ENCODE measurements around the gene ING4.
A peak's percentile ranks its signal among the peaks of the same experiment; 100 is the strongest.

ING4 gene

DNA sequence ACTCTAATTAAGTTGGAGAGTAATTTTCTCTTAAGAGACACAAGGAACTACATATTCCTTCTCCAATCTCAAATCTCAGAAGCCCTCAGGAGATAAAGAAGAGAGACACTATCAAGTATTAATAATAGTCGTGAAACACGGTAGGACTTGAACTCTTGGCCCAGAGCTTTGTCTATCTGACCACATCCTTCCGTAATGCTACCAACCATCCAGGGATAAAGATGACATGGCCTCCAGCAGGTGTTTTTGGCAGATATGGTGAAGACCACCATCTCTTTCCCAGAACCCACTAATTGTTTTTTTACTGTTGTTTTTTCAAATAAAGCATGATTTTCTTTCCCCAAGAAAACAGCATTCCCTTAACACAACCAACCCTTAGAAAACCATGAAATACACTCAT lies 22.9 kb upstream of the ING4 start:
- no peak for DNase-seq

DNA sequence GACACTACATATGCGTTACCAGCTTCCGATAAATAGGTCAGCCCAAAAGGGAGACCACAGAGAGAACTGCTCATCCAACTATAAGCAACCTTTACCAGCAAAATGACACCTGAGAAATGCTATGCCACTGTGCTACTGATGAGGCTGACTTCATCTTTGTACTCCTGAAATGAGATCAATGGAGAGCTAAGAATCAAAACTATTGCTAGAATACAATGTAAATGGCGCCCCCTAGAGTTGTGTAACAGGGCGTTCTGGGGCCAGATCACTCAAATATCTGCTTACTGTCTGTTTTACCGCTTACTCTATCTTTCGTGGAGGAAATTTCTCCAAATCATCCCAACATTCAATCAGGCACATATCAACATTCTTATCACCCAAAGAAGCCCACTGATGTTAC lies 21.7 kb upstream of the ING4 start:
- DNase-seq, result no peak

DNA sequence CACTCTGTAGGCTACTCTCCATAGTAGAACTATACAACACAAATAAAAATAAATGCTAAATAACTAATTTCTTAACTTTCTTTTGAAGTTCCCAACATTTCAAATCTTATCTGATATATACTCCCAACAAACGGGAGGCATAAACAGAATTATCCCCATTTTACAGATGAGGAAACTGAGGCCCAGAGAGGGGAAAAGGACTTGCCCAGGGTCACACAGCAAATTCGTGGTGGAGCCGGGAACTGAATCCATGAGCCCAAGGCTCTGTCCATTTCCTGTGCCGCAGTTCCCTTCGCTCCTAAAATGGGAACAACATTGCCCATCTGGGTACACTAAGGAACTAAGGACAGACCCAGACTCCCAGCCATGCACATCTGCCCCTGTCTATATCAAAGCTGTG lies 14.0 kb upstream of the ING4 start:
- DNase-seq, result no peak

DNA sequence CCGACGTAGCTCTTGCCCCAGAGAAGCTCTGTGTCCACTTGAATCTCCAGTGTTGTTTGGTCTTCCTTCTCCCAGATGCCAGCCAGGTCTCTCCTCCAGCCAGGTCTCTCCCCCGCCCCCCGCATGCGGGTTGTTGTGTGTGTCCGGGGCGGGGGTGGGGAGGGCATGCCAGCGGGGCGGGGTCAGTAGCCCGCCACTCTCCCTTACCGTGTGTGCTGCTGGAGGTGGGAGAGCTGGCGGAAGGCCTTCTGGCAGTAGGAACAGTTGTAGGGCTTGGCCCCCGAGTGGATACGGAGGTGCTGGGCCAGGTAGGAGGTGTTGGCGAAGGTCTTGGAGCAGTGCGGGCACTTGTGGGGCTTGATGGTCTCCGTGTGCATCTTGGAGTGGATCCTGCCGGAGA lies 9.2 kb upstream of the ING4 start:
- no peak for DNase-seq

DNA sequence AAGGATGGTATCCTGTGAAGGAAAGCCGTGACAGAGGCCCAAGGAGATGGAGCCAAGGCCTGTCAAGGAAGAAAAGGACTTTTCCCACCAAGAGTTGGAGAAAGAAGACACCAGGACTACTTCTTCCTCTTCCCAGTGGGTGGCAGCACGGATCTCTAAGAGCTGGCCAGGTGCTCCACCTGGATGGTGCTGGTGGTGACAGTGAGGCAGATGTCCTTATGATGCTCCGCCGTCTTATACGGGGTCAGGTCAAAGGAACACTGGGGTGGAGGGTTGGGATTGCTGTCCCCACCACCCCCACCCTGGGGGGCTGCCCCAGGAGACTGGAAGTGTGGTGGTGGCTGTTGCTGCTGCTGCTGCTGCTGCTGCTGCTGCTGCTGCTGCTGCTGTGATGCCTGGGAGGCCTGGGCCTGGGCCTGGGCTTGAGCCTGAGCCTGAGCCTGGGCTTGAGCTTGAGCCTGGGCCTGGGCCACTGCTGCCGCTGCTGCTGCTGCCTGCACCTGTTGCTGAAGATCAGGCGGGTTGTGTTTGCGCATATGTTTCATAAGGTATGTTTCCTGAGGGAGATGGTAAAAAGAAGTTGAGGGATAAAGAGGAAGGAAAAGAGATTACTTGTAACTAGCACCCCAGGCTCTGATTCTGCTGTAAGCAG lies 4.8 kb upstream of the ING4 start:
- no peak for DNase-seq

DNA sequence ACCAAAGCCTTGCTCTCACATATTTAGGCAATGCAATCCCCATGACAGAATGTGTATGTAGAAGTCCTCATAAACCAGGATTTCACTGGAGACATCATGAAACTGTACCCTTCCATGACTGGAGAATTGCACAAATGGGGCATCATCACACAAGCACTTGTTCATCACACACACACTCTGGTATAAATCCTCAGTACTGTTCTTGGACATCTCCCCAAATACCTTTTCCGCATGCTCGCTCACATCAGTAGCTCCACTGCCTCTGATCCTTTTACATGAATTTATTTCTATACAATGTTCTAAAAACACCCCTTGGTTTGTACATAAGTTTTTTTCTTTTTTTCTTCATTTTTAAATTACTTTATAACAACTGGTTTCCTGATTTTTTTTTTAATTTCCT lies 3.3 kb upstream of the ING4 start:
- DNase-seq, result no peak

DNA sequence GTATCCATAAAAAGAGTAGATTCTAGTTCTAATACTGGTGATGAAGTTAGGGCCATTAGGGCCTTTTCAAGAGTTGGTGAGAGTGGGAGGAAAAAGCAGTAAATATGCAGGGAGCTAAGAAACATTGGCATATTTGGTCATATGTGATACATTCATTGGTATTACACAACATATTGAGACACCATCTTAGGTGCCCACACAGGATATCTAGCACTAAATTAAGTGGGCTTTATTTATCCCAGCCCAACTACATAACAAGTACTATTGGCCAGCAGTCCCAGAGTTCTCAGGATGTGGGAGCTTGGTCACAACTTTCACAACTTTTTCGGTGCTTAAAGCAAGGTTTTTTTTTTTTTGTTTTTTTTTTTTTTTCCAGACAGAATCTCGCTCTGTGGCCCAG lies 2.0 kb upstream of the ING4 start:
- DNase-seq, result peak; percentile 83

DNA sequence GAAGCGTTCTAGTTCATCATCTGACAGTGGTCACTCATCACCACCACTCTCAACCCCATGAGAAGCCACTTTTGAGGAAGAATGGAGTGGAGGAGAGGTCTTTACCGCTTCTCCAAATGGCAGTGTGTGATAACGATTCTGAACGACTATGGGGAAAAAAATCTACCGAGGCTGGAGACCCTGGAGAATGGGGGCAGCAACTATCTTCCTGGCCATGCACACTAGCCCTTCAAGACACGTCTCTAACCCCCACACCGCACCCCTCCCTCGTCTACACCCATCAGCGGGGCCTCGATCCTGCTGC lies 365 bp downstream of the ING4 start:
- DNase-seq, result no peak

DNA sequence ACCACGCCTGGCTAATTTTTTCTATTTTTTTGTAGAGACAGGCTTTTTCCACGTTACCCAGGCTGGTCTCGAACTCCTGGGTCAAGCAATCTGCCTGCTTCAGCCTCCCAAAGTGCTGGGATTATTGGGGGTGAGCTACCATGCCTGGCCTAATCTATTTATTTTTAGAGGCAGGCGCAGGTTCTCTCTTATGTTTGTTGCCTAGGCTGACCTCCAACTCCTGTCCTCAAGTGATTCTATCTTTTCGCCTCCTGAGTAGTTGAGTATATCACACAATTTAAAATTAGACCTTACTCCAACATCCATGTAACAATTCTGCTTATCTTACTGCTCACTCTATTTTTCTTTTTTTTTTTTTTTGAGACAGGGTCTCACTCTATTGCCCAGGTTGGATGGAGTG lies 8.9 kb downstream of the ING4 start:
- no peak for DNase-seq

DNA sequence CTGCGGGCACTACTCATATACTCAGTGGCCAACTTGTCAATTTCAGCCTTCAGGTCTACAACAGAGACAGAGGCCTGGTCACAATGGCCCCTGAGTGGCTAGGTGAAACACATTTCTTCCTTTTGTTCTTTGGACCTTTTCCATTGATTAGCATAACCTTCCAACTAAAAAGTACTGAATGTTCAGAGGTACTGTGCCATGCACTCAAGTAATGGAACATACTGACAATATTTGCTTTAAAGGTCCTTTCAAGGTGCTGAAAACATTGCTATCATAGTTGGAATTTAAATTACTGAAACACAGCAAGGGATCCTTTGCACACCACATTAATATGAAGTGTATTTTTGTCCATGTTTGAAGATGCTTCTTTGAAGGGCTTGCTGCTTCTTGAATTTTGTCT lies 9.6 kb downstream of the ING4 start:
- DNase-seq, result no peak

DNA sequence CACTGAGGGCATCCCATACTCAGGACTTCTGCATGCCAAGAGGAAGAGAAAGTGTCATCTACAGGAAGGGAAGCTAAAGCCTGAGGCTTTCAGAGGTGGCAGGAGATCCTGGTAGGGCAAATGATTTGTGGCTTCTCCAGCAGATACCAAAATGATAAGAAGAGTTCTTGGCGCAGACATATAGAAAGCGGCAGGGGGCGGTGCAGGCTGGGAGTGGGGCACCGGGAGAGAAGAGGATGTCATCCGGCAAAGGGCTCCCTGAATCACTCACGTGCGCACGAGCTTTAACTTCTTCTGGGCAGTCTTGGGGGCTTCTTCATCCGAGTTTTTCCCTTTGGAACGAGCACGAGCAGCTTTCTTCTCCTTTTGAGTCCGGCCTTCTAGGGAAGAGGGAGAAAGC lies 10.5 kb downstream of the ING4 start:
- DNase-seq, result no peak

DNA sequence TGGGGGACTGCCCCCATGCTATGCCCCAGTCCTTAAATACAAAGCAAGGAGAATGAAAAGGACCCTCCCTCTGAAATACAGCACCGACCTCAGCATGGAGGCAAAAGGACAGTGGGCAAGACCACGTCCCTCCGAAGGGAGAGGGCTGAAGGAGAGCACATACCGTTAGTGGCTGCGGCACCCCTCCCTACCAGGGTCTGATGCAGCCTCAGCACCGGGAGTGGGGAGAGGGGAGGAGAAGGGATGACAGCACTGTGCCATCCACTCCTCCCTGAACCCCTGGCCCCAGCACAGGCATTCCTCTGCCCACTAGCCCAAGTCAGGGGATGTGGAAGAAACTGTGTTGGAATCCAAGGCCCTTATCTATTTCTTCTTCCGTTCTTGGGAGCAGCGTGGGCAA lies 12.1 kb downstream of the ING4 start:
- no peak for DNase-seq

DNA sequence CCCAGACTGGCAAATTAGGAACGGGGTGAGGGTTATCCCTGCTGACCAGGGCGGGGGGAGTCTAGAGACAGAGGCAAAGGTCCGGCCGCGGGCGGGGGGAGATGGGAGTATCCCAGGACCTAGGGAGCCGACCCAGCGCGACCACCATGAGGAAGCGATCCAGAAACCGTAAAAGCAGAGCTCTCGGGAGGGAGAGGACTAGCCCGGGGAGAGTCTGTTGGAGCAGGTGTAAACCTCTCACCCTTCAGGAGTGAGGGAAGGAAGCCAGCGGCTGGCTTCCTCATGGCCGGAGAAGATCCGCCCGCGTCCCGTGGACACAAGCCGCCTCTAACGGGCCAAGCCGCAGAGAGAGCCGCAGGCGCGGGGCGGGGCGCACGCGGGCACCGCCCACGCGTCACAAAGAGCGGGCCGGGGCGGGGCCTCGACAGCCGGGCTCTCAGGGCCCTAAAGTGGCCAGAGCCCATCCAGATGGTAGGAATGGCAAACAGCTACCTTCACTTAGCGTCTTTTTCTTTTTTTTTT lies 15.8 kb downstream of the ING4 start, which contains the start of gene ACRBP:
Gene ACRBP (minus strand): TSS at position 350 of the 522 bp plus-strand sequence. CDS start 66 bp downstream, at position 284.
- DNase-seq, result no peak

DNA sequence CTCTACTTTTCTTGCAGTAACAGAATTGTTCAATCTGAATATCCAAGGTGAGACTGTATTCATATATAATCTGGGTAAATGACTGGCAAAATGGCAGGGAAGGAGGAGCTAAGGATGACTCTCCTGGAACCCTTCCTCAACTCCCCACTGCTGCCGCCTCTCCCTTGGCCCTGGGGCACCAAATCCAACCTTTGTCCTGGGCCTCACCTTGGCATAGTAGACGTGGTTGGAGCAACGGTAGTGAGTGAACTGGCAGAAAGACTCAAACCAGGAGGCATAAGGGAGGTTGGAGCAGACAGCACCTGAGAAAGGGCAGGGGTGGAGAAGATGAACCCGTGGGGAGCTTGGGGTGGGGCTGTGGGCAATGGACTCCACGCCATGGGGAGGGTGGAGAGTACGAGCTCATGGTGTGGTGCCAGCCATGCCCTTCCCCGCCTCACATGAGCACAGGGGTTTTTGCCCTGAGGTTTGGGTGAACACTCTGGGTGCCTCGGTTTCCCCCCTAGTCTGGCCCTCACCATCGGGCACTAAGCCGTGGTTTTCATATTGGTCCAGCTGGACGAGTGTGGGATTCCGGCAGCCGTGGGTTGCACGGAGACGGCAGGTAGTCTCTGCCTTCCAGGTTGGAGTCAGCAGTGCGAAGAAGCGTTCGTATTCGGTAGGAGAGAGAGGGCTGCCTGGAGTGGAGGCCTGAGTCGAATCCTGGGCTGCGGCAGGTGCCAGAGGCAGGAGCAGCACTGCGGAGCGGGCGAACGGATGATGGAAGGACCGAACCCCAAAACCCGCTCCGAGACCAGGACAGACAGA lies 16.4 kb downstream of the ING4 start:
- no peak for DNase-seq

DNA sequence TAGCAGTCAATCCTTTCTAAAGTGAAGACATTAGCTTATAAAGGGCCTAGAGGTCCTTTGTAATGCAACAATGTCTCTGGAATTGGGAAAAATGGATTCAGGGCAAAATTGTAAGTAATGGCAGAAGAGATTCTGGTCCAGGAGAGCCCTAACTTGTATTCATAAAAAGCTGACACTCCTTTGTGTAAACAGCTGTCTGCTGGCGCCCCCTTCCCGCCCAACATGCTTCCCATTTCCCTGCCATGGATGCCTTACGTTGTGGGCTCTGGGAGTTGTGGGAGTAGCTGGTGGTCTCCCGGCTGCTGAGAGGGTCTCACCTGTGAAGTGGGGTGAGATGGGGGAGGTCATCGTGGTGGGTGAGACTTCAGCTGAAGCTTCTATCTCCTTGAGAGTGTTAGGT lies 18.0 kb downstream of the ING4 start:
- no peak for DNase-seq

DNA sequence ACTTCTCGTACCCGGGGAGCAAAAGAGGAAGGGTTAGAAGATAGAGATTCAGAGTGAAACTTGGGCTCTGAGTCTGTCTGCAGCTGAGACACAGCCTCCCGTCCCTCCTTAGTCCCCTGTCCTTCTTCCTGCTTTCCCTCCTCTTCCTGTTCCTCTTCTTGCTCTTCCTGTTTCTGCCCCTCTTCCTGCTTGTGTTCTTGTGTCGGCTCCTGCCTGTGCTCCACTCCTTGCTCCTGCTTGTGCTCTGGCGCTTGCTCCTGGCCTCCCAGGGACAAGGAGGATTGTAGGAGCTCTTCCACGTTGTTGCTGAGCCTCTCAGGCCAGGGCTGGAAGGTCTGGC lies 18.7 kb downstream of the ING4 start:
- DNase-seq, result peak; percentile 94

DNA sequence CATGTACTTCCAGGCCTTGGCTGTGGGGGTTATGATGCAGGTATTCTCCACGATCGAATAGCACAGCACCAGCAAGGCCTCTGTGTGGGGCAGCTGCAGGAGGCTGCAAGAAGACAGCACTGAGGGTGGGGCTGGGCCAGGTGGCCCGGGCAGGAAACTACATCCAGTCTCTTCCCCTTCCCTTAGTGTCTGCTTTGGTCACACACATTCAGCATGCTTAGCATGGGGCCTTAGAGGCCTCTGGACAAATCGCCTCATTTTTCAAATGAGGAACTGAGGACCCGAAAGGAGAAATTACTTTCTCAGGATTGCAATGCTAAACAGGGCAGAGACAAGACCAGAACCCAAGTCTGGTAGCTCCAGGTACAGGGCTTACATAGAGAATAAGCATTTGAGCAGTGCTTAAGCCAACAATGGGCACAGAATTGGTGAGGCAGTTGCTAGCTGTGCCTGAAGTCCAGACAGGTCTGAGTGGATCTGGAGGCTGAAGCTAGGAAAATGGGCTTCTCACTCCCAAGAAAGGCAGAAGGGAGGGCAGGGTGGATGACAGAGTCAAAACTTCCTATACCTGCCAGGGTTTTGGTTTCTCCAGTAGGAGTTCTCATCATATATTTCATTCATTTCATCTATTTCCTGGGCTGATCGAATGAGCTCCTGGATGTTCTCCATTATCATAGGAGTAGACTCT lies 19.2 kb downstream of the ING4 start:
- peak; percentile 41 for DNase-seq

DNA sequence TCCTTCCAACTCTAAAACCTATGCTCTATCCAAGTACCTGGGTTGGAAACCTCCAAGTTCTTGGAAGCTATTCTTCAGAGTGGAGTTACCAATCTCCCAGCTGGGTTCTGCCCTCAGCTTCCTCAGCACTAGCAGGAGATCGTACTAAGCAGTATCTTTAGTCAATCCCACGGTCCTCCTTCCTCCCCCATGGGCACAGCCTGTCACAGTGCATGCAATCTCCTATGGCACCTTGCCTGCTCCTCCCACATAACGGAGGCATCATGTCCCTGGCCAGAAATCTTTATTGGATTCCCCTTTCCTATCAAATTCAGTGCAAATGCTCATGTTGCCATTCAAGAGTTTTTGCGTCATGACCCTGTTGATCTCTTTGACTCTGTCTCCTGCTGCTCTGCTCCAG lies 21.8 kb downstream of the ING4 start:
- DNase-seq, result no peak

DNA sequence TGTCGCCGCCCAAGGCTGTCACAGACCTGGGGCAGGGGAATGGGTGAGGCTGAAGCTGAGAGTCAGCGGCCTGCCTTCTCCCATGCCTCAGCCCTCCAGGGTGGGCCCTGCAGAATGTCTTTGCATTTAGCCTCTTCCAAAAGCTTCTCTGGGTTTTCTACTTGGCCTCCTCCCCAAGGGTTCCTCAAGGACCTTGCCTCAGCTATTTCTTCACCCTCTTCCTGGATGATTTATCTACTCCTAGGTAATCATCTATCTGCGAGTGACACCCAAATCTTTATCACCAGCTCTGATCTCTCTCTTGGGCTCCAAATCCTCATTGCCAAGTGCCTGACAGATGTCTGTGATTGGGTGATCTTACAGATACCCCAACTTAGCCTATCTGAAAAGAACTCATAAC lies 22.4 kb downstream of the ING4 start:
- no peak for DNase-seq

DNA sequence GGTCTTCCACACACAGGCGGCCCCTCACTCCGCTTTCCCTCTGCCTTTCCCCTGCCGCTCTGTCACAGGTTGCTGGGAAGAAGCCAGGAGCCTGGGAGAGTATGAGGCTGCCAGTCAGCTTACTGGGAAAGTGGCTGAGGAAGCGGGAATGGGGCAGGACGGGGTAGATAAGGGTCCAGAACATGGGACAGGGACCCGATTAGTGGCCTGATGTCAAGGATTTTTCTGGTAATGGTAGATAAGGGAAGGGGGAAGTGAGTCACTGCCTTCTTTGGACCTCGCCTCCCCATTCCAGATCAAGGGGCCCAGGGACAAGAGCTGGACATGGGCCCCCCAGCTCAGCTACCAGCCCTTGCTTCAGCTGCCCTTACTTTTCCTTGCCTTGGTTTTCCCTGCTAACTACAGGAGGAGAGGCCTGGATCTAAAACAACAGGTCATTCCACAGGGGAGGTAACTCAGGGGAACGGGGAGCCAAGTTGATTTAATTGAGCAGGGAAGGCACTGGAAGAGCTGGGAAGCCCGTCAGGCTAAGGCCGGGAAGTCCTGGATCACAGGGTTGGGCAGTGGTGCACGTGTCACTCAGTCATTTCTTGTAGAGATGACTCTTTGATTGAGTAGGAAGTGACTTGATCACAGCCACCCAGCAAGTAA lies 23.6 kb downstream of the ING4 start:
- no peak for DNase-seq

DNA sequence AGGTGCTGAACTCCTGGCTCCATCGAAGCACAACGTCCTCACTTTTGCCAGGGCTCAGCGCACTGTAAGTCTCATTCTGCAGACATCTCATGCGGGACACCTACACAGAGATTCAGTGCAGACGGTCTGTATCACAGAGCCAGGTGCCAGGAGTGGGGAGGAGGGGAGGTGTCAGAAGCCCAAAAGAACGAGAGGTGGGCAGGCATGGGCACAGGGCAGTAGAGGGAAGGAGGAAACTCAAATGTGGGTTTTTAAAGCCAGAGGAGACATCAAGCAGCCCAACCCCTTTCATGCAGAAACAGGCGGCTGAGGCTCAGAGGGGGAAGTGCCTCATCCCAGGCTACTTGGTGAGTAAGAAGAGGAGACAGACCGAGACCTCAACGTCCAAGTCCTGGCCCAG lies 24.6 kb downstream of the ING4 start:
- DNase-seq, result no peak

DNA sequence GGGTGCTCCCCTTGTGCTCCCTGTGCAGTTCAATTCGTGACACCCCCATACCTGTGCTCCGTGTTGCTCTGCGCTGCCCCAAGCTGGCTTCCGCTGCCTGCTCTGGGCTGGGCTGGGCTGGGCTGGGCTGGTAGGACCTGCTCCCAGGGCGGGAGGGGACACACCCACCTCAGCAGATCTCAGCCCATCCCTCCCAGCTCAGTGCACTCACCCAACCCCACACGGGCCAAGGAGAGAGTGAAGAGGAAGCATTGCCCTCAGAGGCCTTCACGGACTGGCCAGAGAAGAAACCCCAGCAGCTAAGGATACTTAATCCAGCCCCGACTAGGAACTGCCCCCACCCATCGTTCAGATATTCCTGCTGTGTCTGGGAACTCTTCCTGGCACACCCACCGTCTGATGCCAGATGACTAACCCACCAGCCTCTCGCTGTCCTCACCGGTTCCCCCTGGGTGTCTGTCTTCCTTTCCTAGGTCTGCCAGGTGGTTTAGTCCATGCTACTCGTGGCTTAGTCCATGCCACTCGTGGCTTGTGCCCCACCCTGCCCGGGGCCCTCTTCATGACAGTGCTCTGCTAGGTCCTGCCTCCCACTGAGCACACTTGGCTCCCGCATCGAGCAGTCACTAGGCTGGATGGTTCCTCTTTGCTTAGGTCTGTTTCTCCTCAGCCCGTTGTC lies 26.9 kb downstream of the ING4 start, which contains the start of gene LPAR5:
Gene LPAR5 (minus strand): TSS at position 104 of the 676 bp plus-strand sequence. CDS start 14,711 bp downstream, outside the sequence.
- no peak for DNase-seq

DNA sequence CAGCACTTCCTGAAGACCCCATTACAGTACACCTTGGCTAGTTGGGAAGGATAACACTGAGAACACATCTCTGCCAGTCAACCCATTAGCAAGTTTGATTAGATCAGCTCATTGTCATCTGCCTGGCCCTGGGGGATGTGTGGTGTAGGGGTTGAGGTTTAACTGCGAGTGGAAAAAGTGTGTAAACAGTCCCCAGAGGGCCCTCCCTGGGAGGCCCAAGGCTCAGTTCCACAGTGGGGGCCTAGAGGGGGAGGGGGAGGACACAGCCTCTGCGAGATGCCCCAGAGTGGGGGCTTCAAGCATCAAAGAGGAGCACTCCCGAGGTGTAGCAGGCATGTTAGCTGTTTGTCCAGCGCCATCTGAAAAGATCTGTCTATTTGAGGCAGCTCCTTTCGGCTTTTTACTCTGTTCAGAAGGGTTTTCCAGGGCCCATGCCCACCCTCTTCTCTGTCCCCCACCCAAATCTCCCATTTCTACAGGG lies 27.5 kb downstream of the ING4 start:
- no peak for DNase-seq
